DOHH2 (cell line): ENCODE measurements around the gene DNAJC2.

Experiments used
- CTCF ChIP-seq: fragments of 200-600 bp; sonication (generic); IDR thresholded peaks from one replicate; pipeline ENCODE4 v1.5.1; 2014; ENCODE audit warnings: antibody characterized with exemption, mild to moderate bottlenecking, low read depth, low read length; ENCODE audit not compliant: poor library complexity, severe bottlenecking
- EZH2phosphoT487 ChIP-seq: fragments of 200-600 bp; sonication (generic); IDR thresholded peaks from 2 replicates; pipeline ENCODE4 v1.6.1; 2017; ENCODE audit warnings: borderline replicate concordance, mild to moderate bottlenecking, antibody characterized with exemption, low read length, moderate library complexity, mixed read lengths

GRCh38 chr7:103388469-103389140 is 44.0 kb upstream of the DNAJC2 start:
- TF ChIP-seq CTCF (no peak), EZH2phosphoT487 (no peak)
